ENCODE data around the gene NFILZ.

DNA sequence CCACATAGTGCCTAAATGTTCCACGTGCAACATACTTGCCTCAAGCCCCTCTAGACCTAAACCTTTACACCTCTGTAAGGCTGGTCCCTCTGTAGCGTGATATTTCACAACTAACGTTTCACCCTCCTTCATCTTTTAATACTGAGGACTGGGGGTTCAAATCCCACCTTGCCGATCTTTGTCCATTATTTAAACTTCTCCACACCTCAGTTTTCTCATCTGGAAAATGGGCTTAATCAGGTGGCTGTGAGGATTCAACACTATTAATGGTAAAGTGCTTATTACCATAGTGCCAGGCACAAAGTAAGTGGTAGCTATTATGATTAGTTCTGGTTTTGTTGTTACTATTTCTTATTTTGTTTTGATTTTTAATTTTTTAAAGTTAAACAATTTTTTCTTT is 12.4 kb upstream of the NFILZ start:
- TF ChIP-seq, protein P1, sequence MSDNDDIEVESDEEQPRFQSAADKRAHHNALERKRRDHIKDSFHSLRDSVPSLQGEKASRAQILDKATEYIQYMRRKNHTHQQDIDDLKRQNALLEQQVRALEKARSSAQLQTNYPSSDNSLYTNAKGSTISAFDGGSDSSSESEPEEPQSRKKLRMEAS (IDR thresholded peaks at IDR 0.05): no peak
- TF ChIP-seq EZH2 (IDR thresholded peaks at IDR 0.05; ENCODE audit: low read depth, low read length, severe bottlenecking) (no peak), YY1 (IDR thresholded peaks at IDR 0.05; ENCODE audit: low read depth, low read length) (no peak)
- TF ChIP-seq, protein P2, sequence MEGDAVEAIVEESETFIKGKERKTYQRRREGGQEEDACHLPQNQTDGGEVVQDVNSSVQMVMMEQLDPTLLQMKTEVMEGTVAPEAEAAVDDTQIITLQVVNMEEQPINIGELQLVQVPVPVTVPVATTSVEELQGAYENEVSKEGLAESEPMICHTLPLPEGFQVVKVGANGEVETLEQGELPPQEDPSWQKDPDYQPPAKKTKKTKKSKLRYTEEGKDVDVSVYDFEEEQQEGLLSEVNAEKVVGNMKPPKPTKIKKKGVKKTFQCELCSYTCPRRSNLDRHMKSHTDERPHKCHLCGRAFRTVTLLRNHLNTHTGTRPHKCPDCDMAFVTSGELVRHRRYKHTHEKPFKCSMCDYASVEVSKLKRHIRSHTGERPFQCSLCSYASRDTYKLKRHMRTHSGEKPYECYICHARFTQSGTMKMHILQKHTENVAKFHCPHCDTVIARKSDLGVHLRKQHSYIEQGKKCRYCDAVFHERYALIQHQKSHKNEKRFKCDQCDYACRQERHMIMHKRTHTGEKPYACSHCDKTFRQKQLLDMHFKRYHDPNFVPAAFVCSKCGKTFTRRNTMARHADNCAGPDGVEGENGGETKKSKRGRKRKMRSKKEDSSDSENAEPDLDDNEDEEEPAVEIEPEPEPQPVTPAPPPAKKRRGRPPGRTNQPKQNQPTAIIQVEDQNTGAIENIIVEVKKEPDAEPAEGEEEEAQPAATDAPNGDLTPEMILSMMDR (IDR thresholded peaks at IDR 0.05; ENCODE audit: control extremely low read depth in 1 of 3, insufficient read depth in 1 of 3, low read depth in 1 of 3, low read length in 3 of 3): no peak

All from H1 (cell line).